ENCODE measurements around the gene SPRR2B.
"Not testable (repeated sequence)": the region's sequence is repeated elsewhere in the genome, so short reads cannot be mapped to it uniquely, and the experiment has no call there.

SPRR2B gene

DNA sequence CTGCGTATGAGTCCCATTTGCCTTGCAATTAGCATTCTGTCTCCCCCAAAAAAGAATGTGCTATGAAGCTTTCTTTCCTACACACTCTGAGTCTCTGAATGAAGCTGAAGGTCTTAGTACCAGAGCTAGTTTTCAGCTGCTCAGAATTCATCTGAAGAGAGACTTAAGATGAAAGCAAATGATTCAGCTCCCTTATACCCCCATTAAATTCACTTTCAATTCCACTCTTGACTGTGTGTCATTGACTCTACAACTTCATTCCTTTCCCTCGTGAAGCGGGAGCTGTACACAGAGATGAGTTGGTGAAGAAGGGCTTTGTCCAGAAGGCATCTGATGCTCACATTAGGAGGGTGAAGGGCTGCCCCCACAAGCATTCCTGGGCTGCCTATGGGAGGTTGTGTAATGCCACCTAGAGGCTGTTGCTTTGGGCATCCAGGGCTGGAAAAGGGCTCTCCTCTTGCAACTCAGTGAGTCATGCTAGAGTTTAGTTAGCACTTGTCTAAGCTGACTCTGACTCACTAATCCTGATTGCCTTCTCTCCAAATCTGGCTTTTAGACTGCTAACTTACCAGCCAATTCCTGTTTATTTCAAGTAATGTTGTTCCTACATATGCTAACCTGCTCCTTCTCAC, 38.6 kb downstream of the SPRR2B start:
- no peak for DNase-seq

DNA sequence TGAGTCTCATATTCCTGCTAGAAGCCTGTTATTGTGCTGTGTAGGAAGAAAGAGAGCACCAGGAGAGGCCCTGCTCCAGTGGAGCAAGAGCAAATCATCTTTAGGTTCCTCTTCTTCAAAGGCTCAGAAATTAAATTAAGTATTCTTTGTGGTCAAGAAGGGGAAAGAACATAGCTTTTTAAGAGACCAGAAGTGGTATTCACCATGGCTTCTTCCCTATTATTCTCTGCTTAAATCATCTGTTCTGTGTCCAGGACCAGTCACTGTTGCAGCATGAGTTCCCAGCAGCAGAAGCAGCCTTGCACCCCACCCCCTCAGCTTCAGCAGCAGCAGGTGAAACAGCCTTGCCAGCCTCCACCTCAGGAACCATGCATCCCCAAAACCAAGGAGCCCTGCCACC, 39.3 kb downstream of the SPRR2B start:
- DNase-seq: no peak

DNA sequence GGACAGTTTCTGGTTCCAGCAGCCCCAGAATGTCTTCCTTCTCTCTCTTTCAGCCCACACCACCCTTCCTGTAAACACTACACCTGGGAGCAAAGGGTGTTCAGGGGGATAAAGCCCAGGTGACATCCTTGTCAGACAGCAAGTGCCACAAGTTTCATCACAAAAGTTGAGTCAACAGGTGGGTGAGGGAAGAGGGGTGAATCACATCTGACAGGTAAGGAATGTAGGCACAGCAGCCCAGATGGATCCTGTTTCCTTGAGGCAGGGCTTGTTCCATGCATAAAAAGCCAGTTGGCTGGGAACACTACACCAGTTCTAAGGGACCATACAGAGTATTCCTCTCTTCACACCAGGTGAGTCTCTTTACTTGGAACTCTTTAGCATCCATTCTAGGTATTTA, 40.5 kb downstream of the SPRR2B start, which contains the start of gene SPRR1B:
Gene SPRR1B, plus strand, starts transcription at position 309 of the 400 bp plus-strand sequence. CDS start 1,143 bp downstream, outside the sequence.
- DNase-seq: no peak

DNA sequence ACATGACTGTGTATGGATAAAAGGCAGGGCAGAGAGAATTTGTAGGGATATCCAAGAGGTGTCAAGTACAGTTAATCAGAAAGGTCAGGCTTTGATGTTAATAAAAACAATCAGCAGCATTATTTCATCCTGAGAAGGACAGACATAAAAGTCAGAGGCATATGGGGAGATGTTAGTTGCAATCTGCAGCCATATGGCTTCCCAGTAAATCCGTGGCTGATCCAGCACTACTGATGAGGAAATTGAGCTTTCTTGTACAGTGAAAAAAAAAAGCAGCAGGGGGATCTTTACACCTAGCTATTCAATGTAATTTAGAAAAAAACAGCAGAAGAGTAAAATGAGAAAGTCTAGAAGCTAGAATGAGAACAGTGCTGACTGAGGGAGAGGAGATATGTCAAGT, 42.6 kb downstream of the SPRR2B start:
- DNase-seq: no peak

DNA sequence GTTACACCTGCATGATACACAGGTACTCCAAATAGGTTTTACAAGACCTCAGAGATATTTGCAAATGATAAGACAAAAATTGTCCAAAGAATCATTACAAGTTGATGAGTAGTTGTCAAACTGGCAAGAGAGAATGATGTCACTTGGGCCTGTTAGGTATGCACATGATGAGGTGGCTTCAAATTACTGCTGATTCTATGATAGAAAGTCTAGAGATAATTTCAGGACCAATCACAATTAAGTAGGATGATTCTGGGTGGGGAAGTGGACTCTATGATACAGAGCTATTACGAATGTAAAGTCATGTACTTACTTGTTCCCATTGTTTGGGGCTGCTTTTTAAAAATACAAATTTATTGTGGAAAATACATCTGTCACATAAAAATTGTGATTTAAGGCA, 45.6 kb downstream of the SPRR2B start:
- no peak for DNase-seq

DNA sequence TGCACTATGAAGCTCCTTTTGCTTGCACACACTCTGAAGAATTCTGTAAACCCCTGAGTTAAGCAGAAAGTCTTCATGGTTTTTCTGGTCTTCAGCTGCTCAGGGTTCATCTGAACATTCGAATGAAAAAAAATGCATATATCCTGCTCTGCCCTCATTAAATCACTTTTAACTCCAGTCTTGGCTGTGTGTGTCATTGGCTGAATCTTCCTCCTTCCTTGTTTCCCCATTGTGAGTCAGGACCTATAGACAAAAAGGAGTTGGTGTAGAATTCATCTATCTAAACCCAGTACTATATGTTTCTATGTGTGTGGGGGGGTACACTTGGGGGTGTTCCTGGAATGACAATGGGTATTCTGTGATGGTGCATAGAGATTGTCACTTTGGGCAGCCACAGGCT, 47.0 kb downstream of the SPRR2B start:
- no peak for DNase-seq

DNA sequence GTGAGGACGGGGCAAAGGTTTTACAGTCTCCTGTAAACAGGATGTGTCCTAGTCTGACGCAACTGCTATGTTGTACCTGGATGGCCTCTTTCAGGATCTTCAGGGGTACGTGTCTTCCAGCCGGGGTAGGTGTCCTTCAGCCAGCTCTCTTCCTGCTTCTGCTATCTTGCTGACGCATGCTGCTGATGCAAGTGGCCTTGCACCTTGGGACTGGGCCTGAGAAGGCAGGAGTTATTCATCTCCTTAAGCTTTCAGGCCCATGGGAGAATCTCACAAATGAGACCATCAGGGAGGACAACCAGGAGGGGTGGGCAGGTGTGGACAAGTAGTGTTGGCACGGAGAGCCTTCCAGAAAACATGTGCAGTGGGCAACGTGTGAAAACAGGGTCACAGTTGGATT, 48.3 kb downstream of the SPRR2B start:
- no peak for DNase-seq

DNA sequence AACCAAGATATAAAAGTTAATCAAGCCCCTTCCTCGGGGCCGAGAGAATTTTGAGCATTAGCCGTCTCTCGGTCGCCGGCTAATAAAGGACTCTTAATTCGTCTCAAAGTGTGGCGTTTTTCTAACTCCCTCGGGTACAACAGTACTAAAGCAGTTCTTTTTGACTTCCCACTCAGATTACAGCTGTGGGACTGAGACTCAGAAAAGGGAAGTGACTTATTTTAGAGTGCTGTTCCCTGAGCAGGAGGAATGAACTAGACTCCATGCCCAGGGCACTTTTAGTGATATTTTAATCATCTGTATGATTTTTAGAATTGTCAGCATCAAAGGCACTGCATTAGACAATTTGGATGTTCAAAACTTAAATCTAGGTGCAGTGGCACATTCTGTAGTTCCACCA, 49.1 kb downstream of the SPRR2B start:
- not testable (repeated sequence) for DNase-seq

DNA sequence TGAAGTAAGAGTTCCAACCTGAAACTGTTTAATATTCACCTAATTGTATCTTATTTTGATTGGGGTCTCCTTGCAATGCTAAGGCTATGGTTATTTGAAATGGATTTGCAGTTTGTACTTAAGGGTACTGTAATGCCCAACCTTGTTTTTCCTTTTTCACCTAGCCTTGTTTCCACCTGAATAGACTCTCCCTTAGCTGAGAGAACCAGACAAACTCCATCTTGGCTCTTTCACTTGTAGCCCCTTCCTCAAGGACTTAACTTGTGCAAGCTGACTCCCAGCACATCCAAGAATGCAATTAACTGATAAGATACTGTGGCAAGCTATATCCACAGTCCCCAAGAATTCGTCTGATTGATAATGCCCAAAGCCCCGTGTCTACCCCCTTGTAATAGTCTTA, 49.6 kb downstream of the SPRR2B start:
- not testable (repeated sequence) for DNase-seq

Data from right hindlimb (tissue), 1 donor.